GM04503 (cell line): ENCODE measurements around the gene CCDC188.

Experiments used
- DNase-seq: peaks from one replicate; pipeline ENCODE4 v3.0.0-alpha.2; 2012; ENCODE audit warnings: low read depth

Gene CCDC188

GRCh38 chr22:20147237-20147988 is 3.4 kb downstream of the CCDC188 start:
- DNase-seq = no peak

DNA sequence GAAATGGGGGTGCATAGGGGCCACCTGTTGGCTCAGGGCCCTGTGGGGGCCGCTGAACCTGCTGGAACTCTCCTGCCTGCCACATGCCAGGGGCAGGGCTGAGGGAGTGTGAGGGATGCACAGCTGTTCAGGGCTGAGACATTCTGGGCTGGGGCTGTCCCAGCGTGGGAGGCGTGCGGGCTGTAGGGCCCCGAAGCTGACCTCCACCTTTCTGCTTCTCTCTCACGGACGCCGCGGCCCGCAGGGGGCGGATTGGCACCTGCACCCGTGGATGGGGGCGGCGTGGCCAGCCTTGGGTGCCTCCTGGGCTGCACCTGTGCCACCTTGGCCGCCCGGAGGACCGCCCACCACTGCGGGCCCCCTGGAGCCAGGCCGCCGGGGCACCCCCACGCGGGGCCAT is 4.1 kb downstream of the CCDC188 start:
- DNase-seq = no peak

GRCh38 chr22:20145832-20146223 is 5.0 kb downstream of the CCDC188 start:
- no peak for DNase-seq

DNA sequence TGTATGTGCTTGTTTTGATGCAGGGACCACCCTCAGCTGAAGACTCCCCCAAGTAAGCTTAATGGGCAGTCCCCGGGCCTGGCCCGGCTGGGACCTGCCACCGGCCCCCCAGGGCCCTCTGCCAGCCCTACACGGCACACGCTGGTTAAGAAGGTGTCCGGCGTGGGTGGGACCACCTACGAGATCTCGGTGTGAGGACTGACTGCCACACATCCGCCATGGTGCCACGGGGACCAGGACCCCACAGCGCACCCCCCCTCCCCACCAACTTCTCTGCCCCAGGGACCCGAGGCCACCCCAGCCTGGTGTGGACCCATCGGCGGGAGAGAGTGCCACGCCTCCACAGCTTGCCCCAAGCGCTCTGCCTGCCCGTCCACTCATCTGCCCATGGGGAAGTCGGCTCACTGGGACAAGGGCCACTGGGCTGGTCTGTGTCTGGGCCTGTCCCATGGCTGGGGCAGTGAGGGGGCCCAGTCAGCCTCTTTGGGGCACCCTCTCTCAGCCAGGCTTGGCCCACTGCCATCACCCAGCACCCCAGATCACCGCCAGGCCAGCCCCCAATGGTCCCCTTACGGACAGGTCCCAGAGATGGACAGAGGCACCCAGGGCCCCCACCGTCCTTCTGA is 5.5 kb downstream of the CCDC188 start:
- no peak for DNase-seq

DNA sequence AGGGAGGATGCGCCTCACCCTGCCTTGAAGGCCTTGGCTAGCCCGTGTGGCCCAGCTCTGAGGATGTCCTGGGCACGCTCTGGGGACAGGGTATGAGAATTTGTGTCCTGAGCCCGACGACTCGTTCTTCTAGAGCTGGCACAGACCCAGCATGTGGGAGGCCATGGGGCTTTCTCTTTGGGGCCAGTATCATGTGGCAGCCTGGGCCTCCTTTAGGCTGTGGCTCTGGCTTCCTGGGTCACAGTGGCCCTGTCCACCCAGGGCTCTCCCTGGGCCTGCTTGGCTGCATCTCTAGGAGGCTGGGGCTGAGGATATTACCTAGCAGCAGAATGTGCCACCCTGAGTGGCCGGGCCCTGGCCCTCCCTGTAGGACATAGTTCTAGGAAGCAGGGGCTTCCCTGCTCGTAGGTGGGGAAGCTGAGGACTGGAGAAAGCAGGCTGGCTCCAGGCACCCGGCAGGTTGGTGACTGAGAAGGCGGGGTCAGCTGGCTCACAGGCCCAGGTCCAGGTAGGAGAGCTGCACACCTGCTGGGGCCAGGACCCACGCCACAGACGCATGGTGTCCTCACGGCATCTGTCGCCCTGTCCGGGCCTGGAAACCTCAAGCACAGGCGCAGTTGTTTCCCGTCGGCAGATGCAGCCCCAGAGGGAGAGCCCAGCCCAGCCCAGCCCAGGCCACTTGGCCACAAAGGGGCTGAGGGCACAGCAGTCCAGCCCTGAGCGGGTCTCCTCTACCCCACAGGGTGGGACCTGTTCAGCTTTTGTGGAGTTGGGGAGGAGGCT is 6.8 kb downstream of the CCDC188 start:
- no peak for DNase-seq

DNA sequence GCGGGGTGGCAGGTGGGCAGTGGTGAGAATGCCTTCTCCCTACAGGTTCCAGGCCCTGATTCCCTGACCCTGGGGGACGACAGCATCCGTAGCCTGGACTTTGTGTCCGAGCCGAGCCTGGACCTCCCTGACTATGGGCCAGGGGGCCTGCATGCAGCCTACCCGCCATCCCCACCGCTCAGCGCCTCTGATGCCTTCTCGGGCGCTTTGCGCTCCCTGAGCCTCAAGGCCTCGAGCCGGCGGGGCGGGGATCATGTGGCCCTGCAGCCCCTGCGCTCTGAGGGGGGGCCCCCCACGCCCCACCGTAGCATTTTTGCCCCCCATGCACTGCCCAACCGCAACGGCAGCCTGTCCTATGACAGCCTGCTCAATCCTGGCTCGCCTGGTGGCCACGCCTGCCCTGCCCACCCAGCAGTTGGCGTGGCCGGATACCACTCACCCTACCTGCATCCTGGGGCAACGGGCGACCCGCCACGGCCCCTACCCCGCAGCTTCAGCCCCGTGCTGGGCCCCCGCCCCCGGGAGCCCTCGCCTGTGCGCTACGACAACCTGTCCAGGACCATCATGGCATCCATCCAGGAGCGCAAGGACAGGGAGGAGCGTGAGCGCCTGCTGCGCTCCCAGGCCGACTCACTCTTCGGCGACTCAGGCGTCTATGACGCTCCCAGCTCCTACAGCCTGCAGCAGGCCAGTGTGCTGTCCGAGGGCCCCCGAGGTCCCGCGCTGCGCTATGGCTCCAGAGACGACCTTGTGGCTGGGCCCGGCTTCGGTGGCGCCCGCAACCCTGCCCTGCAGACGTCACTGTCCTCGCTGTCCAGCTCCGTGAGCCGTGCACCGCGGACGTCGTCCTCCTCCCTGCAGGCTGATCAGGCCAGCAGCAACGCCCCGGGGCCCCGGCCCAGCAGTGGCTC is 7.9 kb downstream of the CCDC188 start:
- DNase-seq = no peak

DNA sequence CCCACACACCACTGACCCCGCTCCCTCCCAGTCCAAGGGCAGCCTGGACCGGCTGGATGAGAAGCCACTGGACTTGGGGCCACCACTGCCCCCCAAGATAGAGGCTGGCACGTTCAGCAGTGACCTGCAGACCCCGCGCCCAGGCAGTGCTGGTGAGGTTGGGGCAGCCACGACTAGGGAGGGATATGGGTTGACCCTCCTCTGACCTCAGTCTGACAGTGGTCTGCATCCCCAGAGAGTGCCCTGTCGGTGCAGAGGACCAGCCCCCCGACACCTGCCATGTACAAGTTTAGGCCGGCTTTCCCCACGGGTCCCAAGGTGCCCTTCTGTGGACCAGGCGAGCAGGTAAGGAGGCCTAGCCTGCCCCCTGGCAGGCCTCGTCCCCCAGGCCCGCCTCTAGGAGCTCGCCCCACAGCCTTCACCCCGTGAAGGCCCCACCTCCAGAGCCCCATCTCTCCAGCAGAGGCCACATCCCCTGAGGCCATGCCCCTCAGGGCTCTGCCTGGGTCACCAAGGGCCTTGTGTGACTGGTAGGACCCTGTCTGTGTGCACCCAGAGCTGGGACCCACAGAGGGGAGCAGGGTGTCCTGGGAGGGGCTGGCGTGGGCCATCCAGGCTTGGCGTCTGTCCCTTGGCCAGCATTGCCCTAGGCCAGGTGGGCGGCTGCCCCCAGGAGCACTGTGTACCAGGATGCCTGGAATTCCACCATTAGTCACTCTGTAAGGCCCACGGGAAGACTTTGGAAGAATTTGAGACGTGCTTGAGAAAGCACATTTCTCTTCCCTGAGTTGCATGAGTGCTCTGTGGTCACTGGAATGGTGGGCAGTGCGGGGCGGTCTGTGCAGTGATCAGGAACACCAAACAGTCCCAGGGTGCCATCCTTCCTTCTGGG is 9.4 kb downstream of the CCDC188 start:
- DNase-seq = peak; percentile 37

DNA sequence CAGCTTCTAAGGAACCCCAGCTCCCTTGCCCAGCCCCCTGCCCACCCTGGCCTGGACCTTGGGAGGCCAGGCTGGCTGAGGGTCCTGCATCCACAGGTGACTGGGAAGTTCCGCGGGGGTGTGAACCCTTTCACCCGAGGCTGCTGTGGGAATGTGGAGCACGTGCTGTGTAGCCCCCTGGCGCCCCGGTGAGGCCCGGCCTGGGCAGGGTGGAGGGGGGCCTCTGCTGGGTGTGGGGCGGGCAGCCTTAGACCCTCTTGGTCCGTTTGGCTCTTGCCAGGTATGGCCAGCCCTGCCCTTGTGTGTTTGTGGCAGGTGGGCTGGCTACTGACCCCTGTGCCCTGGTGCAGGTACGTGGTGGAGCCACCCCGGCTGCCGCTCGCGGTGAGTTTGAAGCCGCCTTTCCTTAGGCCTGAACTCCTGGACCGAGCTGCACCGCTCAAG is 10.3 kb downstream of the CCDC188 start:
- no peak for DNase-seq

DNA sequence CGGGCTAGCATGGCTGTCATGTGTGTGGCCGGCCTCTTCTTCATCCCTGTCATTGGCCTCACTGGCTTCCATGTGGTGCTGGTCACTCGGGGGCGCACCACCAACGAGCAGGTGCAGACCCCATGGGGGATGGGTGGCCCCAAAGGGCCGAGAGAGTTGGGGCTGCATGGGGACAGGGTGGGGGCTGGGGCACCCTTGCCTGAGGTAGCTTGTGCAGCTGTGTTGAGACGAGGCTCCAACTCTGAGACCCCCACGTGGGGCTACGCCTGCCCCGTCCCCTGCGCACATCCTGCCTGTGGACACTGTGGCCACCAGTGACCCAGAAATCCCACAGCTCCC is 10.8 kb downstream of the CCDC188 start:
- DNase-seq = no peak

DNA sequence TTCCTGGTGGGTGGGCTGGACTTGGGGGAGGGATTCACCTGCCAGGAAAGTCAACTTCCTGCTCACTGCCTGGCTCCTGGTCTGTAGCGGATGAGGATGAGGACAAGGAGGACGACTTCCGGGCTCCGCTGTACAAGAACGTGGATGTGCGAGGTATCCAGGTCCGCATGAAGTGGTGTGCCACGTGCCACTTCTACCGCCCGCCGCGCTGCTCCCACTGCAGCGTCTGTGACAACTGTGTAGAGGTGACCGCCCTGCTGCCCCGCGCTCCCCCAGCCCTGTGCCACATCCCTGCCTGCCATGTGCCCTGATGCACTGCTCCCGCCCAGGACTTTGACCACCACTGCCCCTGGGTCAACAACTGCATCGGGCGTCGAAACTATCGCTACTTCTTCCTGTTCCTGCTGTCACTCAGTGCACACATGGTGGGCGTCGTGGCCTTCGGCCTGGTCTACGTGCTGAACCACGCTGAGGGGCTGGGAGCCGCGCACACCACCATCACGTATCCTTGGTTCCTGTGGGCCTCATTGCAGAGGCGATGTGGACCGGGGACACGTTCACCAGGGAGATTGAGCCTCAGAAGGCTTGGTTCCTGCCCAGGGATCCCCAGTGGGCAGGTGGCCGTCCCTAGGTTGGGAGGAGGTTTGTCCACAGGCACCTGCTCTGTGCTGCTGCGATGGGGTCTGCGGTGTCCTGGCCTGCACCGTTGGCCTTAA is 11.3 kb downstream of the CCDC188 start:
- DNase-seq = no peak

DNA sequence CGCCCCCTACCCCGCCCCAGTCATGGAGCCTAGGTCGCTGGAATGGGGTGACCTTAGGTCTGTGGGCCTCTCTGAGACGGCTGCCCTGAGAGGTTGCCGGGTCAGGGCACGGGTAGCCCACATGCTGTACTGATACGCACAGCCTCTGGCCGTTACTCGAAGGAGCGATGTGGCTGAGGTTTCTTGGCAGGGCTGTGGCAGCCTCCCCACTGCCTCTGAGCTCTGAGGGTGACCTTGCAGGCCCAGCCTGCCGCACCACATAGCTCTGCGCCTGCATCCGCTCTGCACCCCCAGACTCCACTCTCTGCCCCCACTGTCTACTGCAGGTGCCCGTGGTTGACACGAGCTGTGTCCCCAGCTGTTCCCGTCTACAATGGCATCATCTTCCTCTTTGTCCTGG is 12.0 kb downstream of the CCDC188 start:
- DNase-seq = no peak

GRCh38 chr22:20138417-20138738 is 12.5 kb downstream of the CCDC188 start:
- no peak for DNase-seq

GRCh38 chr22:20137671-20138416 is 13.0 kb downstream of the CCDC188 start:
- DNase-seq = no peak

DNA sequence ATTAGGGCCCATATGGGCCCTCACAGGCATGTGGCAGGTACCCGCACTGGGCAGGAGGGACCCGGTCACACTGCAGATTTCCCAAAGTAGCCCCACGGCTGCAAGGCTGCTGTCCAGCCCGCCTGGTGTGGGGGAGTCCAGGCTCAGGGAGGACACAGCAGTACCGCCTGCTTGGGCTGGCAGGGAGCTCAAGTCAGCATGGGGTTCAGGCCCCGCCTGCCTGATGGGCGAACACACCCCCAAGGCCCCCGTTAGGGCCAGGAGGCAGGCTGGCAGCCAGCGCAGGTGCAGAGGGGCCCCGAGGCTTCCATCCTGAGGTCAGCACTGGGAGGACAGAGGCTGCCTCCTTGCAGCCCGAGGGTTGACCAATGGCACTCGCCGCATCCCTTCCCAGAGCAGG is 13.7 kb downstream of the CCDC188 start:
- no peak for DNase-seq

- no peak for DNase-seq
These were observed 14.3 kb downstream of the CCDC188 start for GRCh38 chr22:20136603-20136873.

DNA sequence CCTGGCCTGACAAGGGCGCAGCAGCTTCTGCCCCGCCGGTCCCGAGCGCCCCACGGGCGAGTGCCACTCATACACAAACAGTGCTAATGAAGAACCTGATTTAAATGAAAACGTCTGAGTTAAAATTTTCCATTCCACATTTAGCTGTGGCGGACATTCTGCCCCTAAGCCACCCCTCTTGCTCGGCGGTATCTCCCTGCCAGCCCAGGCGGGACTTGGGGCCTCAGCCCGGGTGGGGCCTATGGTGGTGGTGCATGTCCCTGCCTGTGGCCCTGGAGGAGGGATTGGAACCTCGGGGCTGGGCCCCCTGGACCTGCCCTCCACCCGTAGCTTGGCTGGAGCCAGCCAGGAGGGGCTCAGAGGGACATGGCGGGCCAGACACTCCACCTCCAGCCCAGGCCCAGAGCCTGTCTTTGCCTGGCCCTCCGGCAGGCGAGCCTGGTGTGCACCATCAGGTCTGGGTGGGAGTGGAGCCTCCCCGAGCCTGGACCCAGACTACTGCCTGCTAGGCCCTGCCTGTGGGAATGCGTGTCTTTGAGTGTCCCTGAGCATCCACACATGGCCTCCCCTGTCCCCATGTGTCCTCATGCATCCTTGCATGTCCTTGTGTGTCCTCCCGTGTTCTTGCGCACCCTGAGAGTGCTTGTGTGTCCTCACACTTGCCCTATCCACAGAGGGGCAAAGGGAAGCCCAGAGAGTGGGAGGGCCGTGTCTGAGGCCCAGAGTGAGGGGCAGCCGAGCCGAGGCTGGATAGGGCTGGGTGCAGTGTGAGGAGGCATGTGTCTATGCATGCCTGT is 14.9 kb downstream of the CCDC188 start:
- no peak for DNase-seq

DNA sequence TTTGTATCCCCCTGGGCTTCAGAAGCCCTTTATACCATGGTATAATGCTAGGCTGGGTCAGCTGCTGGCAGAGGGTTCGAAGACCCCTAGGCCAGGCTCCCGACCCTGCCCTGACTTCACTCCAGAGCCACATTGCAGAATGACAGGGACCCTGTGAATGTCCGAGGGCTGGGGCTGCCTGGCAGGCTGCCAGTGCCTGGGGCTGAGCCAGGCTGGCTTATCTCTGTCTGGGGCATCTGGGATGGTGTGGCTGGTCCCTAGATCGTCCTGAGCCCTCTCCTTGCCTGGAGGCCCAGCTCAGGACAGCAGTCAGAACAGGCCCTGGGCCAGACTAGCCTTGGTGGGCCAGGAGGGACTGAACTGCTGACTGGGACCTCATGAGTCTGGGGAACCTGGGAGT is 15.6 kb downstream of the CCDC188 start:
- no peak for DNase-seq

DNA sequence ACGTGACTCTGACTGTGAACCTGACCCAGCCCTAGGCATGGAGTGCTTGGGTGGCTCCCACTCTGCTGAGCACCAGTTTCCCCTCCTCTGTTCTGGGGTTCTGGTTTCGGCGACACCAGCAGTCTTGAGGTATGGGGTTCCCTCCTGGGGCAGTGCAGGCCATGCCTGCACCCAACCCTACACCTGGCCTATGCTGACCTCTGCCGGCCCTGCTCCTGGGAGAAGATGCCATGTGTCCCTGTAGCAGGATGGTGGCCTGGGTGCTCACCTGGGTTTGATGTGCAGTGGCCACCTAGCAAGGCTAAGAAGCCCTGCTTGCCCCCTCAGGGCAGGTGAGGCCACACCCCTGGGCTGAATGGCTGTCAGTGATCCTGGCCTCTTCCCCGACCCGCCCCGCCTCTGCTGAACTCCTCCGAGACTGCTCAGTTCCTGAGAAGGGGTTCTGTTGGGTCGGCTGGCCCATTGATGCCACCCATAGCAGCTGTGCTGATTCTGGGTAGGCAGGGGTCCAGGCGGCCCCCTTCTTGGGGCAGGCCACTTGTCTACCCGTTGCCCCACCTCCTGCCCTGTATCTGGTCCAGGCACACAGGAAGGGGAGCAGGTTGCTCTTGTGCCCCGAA is 16.8 kb downstream of the CCDC188 start:
- DNase-seq = no peak
